HepG2 (cell line): ENCODE data around the gene ST3GAL5. TPM values are rescaled to one million over a fixed set of nuclear protein-coding genes. Genes with fewer than 3 reads are reported as not detected.
"Not testable (repeated sequence)": the region's sequence is repeated elsewhere in the genome, so short reads cannot be mapped to it uniquely, and the experiment has no call there.

Source experiments
- ATAC-seq: fragments of 200-7000 bp; cut with Tn5 transposase; 3 replicates; pipeline ENCODE4 v1.9.1; 2020; ENCODE audit warnings: mild to moderate bottlenecking, moderate library complexity
- BruUV-seq: library from RNA; stranded (reverse); fragments of 400-500 nt; replicated peaks from 2 replicates; lab custom pipeline; 2021; lab: Mats Ljungman, UMichigan
- CTCF ChIA-PET: fragments of 300-600 bp; formaldehyde crosslinking; extraction: SDS; loops from one replicate; lab custom pipeline; 2021; ENCODE audit warnings: low total read pairs, inconsistent platforms, low intra/inter-chr PET ratio; lab: Yijun Ruan, JAX
- POLR2A ChIA-PET: fragments of 350-600 bp; sonication (Branson Sonifier 250); formaldehyde crosslinking; loops from one replicate; lab custom pipeline; 2020; ENCODE audit warnings: antibody characterized with exemption, inconsistent platforms; lab: Yijun Ruan, JAX
- DNase-seq: peaks from one replicate; pipeline ENCODE4 v3.0.0-alpha.2; 2015; ENCODE audit warnings: low spot score
- FAIRE-seq: peaks from 3 replicates; lab custom pipeline; 2011; peaks lifted over from hg19 to GRCh38; lab: Jason Lieb, UNC
- H2AFZ ChIP-seq: one replicate; pipeline ENCODE4 v1.6.1; 2011; ENCODE audit warnings: low read length, inconsistent platforms
- H3K27ac ChIP-seq: fragments of 300-600 bp; 3 replicates; pipeline ENCODE4 v1.8.0; 2011; ENCODE audit warnings: mixed run types, mild to moderate bottlenecking, mixed read lengths, low read length, inconsistent platforms; ENCODE audit not compliant: insufficient read depth; ENCODE audit errors: extremely low read length
- H3K27me3 ChIP-seq, 2 experiments: fragments of 200-600 bp in 1 of 2; 2 replicates in 1 of 2; 3 replicates in 1 of 2; pipeline versions ENCODE4 v1.6.0 to v1.8.0; 2011; ENCODE audit warnings: low read length in 2 of 2, mild to moderate bottlenecking in 2 of 2, moderate library complexity in 2 of 2, inconsistent platforms in 1 of 2; ENCODE audit not compliant: insufficient read depth in 2 of 2, control insufficient read depth in 1 of 2
- H3K36me3 ChIP-seq, 2 experiments: fragments of 200-600 bp in 1 of 2; replicated peaks in 1 of 2; 2 replicates in 1 of 2; 3 replicates in 1 of 2; pipeline versions ENCODE4 v1.5.1 to v1.8.0; 2011; ENCODE audit warnings: low read length in 2 of 2, inconsistent platforms in 1 of 2; ENCODE audit not compliant: insufficient read depth in 2 of 2, control insufficient read depth in 1 of 2
- H3K4me1 ChIP-seq: 2 replicates; pipeline ENCODE4 v1.5.1; 2012; ENCODE audit warnings: low read length, inconsistent platforms; ENCODE audit not compliant: insufficient read depth
- H3K4me2 ChIP-seq: 2 replicates; pipeline ENCODE4 v1.6.0; 2011; ENCODE audit warnings: low read depth, low read length, inconsistent platforms
- H3K4me3 ChIP-seq, 3 experiments: fragments of 200-600 bp in 1 of 3; sonication (generic), shearing (Covaris generic) in 1 of 3; replicated peaks in 1 of 3; 2 replicates each; pipeline ENCODE4 v1.5.1; 2011 to 2016; ENCODE audit warnings: low read length in 3 of 3, inconsistent platforms in 2 of 3, low read depth in 2 of 3, mild to moderate bottlenecking in 2 of 3, control low read depth in 1 of 3, mixed read lengths in 1 of 3; ENCODE audit not compliant: insufficient read depth in 1 of 3
- H3K79me2 ChIP-seq: one replicate; pipeline ENCODE4 v1.6.1; 2011; ENCODE audit warnings: low read length, inconsistent platforms; ENCODE audit not compliant: insufficient read depth
- H3K9ac ChIP-seq: 2 replicates; pipeline ENCODE4 v1.6.0; 2011; ENCODE audit warnings: mild to moderate bottlenecking, low read depth, low read length, inconsistent platforms; ENCODE audit not compliant: insufficient read depth
- H3K9me3 ChIP-seq: 2 replicates; pipeline ENCODE4 v1.5.1; 2012; ENCODE audit warnings: mild to moderate bottlenecking, low read length
- H4K20me1 ChIP-seq: 2 replicates; pipeline ENCODE4 v1.6.0; 2011; ENCODE audit warnings: inconsistent platforms, mild to moderate bottlenecking, low read length, moderate library complexity; ENCODE audit not compliant: insufficient read depth
- ISL2 ChIP-seq: sonication (generic); formaldehyde crosslinking; IDR thresholded peaks from 2 replicates; pipeline ENCODE4 v1.5.0; 2020; ENCODE audit warnings: missing genetic modification reagents
- NRL ChIP-seq: sonication (generic); formaldehyde crosslinking; IDR thresholded peaks from 2 replicates; pipeline ENCODE4 v1.5.0; 2020; ENCODE audit warnings: missing genetic modification reagents, mild to moderate bottlenecking, moderate library complexity, borderline replicate concordance
- RAD21 ChIP-seq: fragments of 450-650 bp; formaldehyde crosslinking; IDR thresholded peaks from 2 replicates; pipeline ENCODE4 v1.5.0; 2020; ENCODE audit warnings: mild to moderate bottlenecking
- SNRNP70 ChIP-seq: fragments of 200-400 bp; formaldehyde crosslinking; IDR thresholded peaks from 2 replicates; pipeline ENCODE4 v1.6.1; 2017; ENCODE audit warnings: mild to moderate bottlenecking, low read depth, low read length, moderate library complexity
- ZNF564 ChIP-seq: sonication (generic); formaldehyde crosslinking; IDR thresholded peaks from 2 replicates; pipeline ENCODE4 v1.8.1; 2023; ENCODE audit warnings: mild to moderate bottlenecking, missing genetic modification reagents
- WGBS: methylation state at CpG from one replicate; pipeline ENCODE4 v1.1.6; 2017; ENCODE audit warnings: low lambda C conversion rate; 5-methylcytosine and 5-hydroxymethylcytosine counted together
- in situ Hi-C: cut with HindIII; loops from 2 replicates; pipeline ENCODE4 v1.10.0; 2017; ENCODE audit warnings: low pct_unique_long_range_greater_than_20kb; ENCODE audit not compliant: extremely low pct_ligation_motif_present
- intact Hi-C: fragments of 100-400 bp; cut with micrococcal nuclease; formaldehyde crosslinking; loops from one replicate; pipeline ENCODE4 v1.10.0; 2022; ENCODE audit not compliant: unreplicated experiment
- polyA plus RNA-seq, 8 experiments: library from polyadenylated mRNA; depleted of rRNA in 3 of 8; stranded (reverse) in 7 of 8; unstranded in 1 of 8; fragments of >200 nt; fragmentation: Illumina TruSeq in 4 of 8; extraction: Trizol in 4 of 8; gene quantifications; 2 replicates each; pipeline versions ENCODE4 v1.2.1 to v1.2.3, GENCODE V29; 2011 to 2016; ENCODE audit warnings: low read depth in 4 of 8, missing spikeins in 1 of 8, mixed read lengths in 1 of 8; ENCODE audit not compliant: insufficient read depth in 1 of 8
- total RNA-seq, 5 experiments: library from RNA; depleted of rRNA; stranded (reverse); fragments of >200 nt; fragmentation: Illumina TruSeq; extraction: Trizol; gene quantifications; 2 replicates each; pipeline ENCODE4 v1.2.3, GENCODE V29; 2016; ENCODE audit warnings: low read depth in 1 of 5
- TF ChIP-seq, protein P1 (sequence below): IDR thresholded peaks from 2 replicates; pipeline ENCODE4 v1.6.1; 2012; ENCODE audit warnings: inconsistent platforms
- TF ChIP-seq, protein P2 (sequence below): sonication (generic); formaldehyde crosslinking; IDR thresholded peaks from 2 replicates; pipeline ENCODE4 v1.5.0; 2020; ENCODE audit warnings: mild to moderate bottlenecking, missing genetic modification reagents, moderate library complexity
- TF ChIP-seq, protein P3 (sequence below): sonication (generic); formaldehyde crosslinking; IDR thresholded peaks from 2 replicates; pipeline ENCODE4 v1.4.0; 2020; ENCODE audit warnings: mild to moderate bottlenecking, missing genetic modification reagents

ST3GAL5 gene
- total and polyA plus RNA-seq, 2 of the 13 experiments (the other 11 are each of a cell fraction or from before 2014, with no cell fraction given), result 1.3 to 2.0 TPM

DNA sequence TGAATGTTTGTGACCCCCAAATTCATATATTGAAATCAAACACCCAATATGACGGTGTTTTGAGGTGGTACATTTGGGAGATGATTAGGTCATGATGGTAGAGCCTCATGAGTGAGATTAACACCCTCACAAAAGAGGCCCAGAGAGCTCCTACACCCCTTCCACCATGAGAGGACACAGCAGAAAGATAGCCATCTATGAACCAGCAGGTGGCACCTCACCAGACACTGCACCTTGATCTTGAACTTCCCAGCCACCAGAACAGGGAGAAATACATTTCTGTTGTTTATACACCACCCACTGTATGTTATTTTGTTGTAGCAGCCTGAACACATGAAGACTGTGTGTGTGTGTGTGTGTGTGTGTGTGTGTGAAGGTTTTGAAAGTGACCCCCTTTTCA lies 58.1 kb downstream of the ST3GAL5 start:
- Histone ChIP-seq H4K20me1 (no peaks in the 10 kb centered on the region), H3K27me3 (peaks cover 0 to 8% of the 10 kb centered on the region in 2 experiments; a peak in 1 of 5 replicates), H3K9me3 (no peaks in the 10 kb centered on the region), H3K4me3 (no peak overlapping the region), H3K79me2 (no peaks in the 10 kb centered on the region), H3K27ac (no peak overlapping the region), H3K9ac (no peak overlapping the region), H3K36me3 (no peaks in the 10 kb centered on the region), H2AFZ (no peak overlapping the region), H3K4me1 (peaks cover 6% of the 10 kb centered on the region; the same call in 1 of the 2 replicates), H3K4me2 (no peak overlapping the region)
- 25% methylated on average over 1 of the region's 1 CpG for WGBS
- in situ Hi-C loops, result no loop called here
- ATAC-seq, result no peak
- CTCF ChIA-PET, result no interaction called here
- no peak for FAIRE-seq
- no TSS peak for BruUV-seq
- intact Hi-C loops, result no loop called here
- TF ChIP-seq SNRNP70 (no peak), NRL (no peak), ZNF564 (CRISPR knock-in tag) (peak; percentile 94; the same call in 1 of the 2 replicates), ISL2 (no peak), RAD21 (no peak)
- TF ChIP-seq, protein P1, sequence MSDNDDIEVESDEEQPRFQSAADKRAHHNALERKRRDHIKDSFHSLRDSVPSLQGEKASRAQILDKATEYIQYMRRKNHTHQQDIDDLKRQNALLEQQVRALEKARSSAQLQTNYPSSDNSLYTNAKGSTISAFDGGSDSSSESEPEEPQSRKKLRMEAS, result no peak
- TF ChIP-seq, protein P2, sequence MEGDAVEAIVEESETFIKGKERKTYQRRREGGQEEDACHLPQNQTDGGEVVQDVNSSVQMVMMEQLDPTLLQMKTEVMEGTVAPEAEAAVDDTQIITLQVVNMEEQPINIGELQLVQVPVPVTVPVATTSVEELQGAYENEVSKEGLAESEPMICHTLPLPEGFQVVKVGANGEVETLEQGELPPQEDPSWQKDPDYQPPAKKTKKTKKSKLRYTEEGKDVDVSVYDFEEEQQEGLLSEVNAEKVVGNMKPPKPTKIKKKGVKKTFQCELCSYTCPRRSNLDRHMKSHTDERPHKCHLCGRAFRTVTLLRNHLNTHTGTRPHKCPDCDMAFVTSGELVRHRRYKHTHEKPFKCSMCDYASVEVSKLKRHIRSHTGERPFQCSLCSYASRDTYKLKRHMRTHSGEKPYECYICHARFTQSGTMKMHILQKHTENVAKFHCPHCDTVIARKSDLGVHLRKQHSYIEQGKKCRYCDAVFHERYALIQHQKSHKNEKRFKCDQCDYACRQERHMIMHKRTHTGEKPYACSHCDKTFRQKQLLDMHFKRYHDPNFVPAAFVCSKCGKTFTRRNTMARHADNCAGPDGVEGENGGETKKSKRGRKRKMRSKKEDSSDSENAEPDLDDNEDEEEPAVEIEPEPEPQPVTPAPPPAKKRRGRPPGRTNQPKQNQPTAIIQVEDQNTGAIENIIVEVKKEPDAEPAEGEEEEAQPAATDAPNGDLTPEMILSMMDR (CRISPR knock-in tag), result 0 out of 2 replicates have a peak, but pooled peaks have one; percentile 3
- TF ChIP-seq, protein P3, sequence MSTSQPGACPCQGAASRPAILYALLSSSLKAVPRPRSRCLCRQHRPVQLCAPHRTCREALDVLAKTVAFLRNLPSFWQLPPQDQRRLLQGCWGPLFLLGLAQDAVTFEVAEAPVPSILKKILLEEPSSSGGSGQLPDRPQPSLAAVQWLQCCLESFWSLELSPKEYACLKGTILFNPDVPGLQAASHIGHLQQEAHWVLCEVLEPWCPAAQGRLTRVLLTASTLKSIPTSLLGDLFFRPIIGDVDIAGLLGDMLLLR (CRISPR knock-in tag), result no peak
- POLR2A ChIA-PET, result no interaction called here
- DNase-seq, result no peak

DNA sequence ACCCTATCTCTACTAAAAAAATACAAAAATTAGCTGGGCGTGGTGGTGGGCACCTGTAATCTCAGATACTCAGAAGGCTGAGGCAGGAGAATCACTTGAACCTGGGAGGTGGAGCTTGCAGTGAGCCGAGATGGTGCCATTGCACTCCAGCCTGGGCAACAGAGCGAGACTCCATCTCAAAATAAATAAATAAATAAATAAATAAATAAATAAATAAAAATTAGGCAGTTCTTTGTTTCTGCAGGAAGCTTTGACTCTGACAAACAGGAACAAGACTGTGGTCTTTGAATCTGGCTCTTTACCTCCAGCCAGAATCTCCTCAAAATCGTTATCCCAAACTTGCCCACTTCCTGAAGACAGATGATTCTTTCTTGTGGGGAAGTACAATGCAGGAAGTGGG lies 59.4 kb downstream of the ST3GAL5 start:
- H3K4me3 ChIP-seq, H3K79me2 ChIP-seq, DNase-seq, H3K4me2 ChIP-seq, ATAC-seq, BruUV-seq, H3K27me3 ChIP-seq, H3K27ac ChIP-seq, H3K4me1 ChIP-seq, H2AFZ ChIP-seq, H3K9ac ChIP-seq, FAIRE-seq, H3K36me3 ChIP-seq, H4K20me1 ChIP-seq, POLR2A ChIA-PET, H3K9me3 ChIP-seq: not testable (repeated sequence)
- in situ Hi-C loops (loop anchor here (5.0 kb wide), 1 partner anchor 248 kb away; no protein-coding TSS in a partner anchor), intact Hi-C loops (loop anchor here (5.0 kb wide), 1 partner anchor 543 kb away; no protein-coding TSS in a partner anchor)
- WGBS, result 48% methylated on average over 4 of the region's 4 CpGs
- CTCF ChIA-PET, result interaction anchor here (3.6 kb wide), 1 partner anchor 250 kb away, joined by 33 read pairs; no protein-coding TSS in a partner anchor
